HG03103 (cell line): ENCODE measurements around the gene TMIGD2.
"Not testable (repeated sequence)": the region's sequence is repeated elsewhere in the genome, so short reads cannot be mapped to it uniquely, and the experiment has no call there.

ENCODE experiments used
- ATAC-seq: cut with Tn5 transposase; IDR thresholded peaks from one replicate; pipeline ENCODE4 v1.9.1; 2021; ENCODE audit warnings: low read depth; ENCODE audit not compliant: unreplicated experiment

The TMIGD2 gene

GRCh38 chr19:4302243-4302640 is at the start of gene TMIGD2:
TSS of gene TMIGD2 (minus strand) at chr19:4302389. CDS start at chr19:4302385, 4 bp downstream.
- no peak for ATAC-seq

- no peak for ATAC-seq
These were observed 48.5 kb upstream of the TMIGD2 start for GRCh38 chr19:4350726-4351125.

GRCh38 chr19:4350111-4350510 is 47.9 kb upstream of the TMIGD2 start:
- no peak for ATAC-seq

- ATAC-seq = not testable (repeated sequence)
These were observed 47.0 kb upstream of the TMIGD2 start for GRCh38 chr19:4349225-4349624.

DNA sequence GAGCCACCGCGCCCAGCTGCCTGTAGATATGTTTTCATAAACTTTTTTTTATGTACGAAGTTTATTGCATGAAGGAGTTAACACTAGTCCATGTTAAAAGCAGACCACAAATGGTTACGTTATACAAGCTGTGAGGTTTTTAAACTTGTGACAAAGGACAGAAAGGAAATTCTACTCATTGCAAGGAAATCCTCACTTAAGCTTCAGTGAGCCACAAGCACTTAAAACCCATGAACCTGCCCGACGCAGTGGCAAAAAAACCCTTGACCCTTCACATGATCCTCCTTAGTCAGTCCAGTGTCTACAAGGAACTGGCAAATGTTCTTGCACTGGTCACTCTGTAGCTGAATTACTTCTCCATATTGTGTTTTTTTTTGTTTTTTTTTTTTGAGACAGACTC is 45.3 kb upstream of the TMIGD2 start:
- ATAC-seq = no peak

- no peak for ATAC-seq
These were observed 43.8 kb upstream of the TMIGD2 start for GRCh38 chr19:4346020-4346383.

- no peak for ATAC-seq
These were observed 43.3 kb upstream of the TMIGD2 start for GRCh38 chr19:4345342-4346019.

DNA sequence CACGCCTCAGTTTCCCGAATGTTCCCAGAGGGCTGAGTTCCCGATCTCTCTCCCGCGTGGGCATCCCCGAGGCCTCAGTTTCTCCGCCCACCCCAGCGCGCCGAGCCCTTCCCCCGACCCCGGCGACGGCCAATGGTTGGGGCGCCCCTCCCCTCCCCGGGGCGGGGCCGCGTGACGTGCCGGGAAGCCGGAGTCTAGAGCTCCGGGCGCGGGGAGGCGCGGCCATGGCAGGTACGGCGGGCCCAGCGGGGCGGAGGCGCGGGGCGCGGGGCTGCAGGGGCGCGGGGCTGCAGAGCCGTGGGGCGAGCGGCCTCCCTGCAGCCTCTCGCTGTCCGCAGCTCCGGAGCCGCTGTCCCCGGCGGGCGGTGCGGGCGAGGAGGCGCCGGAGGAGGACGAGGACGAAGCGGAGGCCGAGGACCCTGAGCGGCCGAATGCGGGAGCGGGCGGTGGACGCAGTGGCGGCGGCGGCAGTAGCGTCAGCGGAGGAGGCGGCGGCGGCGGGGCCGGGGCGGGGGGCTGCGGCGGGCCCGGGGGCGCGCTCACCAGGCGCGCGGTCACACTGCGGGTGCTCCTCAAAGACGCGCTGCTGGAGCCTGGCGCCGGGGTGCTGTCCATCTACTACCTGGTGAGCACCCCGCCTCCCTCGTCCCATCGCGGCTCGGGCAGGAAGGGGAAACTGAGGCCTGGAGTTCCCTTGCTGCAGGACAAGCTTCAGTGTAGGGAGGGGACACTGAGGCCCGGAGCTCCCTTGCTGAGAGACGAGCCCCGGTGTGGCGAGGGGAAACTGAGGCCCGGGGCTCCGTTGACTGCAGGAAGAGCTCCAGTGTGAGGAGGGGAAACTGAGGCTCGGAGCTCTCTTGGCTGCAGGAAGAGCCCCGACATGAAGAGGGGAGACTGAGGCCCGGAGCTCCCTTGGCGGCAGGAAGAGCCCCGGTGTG is 41.5 kb upstream of the TMIGD2 start, which contains the start of gene MPND:
TSS of gene MPND (plus strand) at position 193 of the 938 bp plus-strand sequence. CDS start at position 225, 32 bp downstream.
- ATAC-seq = peak; percentile 44

- ATAC-seq = peak; percentile 79
These were observed 40.6 kb upstream of the TMIGD2 start for GRCh38 chr19:4342615-4343369.

DNA sequence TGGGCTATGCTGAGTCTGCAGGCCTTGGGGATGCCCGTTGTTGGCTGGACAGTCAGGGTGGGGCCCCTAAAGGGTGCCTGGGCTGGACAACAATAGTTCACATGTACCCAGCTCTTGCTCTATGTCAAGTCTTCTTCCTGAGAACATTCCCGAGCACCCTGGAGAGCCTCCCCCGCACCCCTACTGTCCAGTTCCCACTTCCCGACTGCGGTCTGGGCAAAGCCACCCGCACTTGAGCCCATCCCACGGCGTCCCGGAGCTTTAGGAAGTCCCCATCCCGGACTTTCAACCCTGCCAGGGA is 40.1 kb upstream of the TMIGD2 start:
- no peak for ATAC-seq

DNA sequence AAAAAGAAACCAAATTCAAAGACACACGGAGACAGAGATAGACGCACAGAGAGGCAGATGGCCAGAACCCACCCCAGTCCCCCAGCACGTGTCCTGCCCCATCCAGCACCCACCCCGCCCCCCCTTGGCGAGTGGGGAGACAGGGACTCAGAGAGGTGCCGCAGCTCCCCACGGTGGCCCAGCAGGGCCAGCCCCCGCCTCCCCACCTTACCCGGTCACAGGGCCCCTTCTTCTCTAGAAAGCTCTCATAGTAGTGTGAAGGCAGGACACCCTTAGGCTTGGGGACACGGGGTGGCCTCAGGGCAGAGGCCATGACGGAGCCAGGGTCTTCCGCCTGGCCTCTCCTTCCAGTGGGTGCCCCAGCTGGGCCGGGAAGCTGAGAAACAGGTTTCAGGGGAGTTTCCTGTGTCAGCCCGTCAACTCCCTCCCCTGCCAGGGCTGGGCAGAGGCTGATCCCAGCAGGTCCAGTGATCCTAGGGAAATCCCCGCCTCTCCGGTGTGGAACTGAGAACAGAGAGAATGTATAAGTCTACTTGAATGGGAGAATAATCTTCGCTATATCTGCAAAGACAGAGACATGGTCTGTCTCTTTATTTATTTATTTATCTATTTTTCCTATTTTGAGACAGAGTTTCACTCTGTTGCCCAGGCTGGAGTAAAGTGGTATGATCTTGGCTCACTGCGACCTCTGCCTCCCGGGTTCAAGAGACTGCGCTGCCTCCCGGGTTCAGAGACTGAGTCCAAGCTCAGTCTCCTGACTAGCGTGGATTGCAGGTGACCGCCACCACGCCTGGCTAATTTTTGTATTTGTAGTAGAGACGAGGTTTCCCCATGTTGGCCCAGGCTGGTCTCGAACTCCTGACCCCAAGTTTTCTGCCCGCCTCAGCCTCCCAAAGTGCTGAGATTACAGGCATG is 36.5 kb upstream of the TMIGD2 start, which contains the start of gene STAP2:
TSS of gene STAP2 (minus strand) at position 387 of the 915 bp plus-strand sequence. CDS start at position 313, 74 bp downstream.
- ATAC-seq = no peak

DNA sequence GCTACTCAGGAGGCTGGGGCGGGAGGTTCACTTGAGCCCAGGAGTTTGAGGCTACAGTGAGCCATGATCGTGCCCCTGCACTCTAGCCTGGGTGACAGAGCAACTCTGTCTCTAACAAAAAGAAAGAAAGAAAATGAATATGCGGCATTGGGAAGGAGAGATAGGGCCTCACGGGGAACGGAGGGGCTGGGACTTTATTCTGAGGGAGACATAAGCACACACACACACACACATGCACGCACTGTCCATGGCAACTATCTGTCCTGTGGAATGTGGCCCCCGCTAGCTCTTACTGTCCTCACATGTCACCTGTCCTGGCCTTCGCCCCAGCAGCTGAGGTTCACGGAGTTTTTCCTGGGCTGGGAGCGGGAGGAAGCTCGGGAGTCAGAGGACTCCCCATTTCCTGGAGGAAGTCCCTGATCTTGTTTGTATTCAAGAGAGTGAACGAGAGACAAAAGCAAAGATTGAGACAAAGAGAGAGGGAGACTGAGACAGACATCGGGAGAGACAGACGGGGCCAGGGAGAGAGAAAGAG is 35.8 kb upstream of the TMIGD2 start:
- ATAC-seq = no peak

GRCh38 chr19:4334929-4335570 is 32.9 kb upstream of the TMIGD2 start:
- ATAC-seq = no peak

DNA sequence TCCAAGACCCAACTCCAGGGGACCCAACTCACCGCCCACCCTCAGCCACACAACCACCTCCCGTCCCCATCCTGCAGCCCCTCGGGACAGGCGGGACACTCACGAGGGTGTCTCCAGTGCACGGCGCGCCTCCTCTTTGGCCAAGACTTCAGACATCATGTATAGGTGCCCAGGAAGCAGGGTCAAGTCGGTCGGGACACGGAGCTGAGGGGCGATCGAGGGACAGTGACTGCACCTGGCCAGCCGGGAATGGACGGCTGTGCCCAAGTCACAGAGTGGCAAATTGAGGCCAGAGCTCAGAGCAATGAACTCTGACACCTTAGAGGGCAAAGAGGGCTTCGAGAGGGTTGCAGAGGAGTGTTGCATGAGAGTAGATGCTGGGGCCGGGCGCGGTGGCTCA is 27.7 kb upstream of the TMIGD2 start:
- ATAC-seq = no peak

DNA sequence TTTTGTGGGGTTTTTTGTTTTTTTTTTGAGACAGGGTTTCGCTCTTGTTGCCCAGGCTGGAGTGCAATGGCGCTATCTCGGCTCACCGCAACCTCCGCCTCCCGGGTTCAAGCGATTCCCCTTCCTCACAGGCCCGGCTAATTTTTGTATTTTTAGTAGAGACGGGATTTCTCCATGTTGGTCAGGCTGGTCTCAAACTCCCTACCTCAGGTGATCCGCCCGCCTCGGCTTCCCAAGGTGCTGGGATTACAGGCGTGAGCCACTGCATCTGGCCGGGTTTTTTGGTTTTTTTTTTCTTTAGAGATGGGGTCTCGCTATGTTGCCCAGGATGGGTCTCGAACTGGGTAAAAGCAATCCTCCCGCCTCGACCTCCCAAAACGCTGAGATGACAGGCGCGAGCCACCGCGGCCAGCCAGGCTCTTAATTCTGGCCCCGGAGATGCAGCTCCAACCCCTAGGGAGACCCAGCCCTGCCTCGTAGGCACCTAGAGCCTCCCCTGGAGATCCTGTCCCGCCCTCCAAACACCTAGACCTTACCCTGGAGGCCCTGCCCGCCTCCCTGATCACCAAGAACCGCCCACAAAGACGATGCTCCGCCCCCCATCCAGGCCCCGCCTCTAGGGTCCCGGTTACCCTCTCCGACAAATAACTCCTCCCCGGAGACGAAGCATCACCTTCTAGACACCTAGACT is 26.9 kb upstream of the TMIGD2 start:
- not testable (repeated sequence) for ATAC-seq

DNA sequence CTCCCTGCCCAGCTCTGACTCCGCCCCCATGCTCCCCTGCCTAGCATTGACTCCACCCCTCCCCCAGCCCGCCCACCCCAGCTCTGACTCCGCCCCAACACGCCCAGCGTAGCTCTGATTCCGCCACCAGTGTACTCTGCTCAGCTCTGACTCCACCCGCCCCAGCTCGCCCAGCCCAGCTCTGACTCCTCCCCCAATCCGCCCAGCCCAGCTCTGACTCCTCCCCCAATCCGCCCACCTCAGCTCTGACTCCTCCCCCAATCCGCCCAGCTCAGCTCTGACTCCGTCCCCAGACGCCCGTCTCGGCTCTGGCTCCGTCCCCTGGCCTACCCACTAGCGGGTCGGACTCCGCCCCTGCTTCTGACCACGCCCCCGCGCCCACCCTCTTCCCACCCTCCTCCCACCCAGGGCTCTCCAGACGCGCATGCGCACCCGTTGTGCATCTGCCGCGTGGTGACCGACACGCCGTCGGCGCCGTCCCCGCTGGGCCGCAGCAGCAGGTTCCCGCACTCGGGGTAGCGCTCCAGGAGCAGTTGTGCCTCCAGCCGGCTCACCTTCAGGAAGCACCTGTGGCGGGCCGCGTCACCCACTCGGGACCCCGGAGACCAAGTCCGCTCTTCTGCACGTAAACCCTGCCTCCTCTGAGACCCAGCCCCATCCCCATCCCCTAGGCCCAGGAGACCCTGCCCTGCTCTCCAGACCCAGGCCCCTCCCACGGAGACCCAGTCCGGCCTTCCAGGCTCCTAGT is 26.2 kb upstream of the TMIGD2 start:
- ATAC-seq = peak; percentile 75

DNA sequence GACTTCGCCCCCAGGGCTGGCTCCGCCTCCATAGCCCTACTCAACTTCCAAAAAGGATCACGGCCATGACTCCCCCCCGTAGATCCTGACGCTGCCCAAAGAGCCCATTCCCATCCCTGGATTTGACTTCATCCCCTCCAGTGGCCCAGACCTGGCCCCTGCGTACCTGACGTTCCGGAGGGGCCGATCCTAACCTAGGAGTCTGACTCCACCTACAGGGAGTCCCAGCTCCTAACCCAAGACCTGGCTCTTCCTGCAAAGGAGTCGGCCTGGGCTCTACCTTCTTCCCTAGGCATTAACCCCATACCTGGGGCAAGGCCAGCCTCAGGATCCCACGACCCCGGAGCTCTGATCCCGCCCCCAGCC is 25.7 kb upstream of the TMIGD2 start:
- no peak for ATAC-seq

DNA sequence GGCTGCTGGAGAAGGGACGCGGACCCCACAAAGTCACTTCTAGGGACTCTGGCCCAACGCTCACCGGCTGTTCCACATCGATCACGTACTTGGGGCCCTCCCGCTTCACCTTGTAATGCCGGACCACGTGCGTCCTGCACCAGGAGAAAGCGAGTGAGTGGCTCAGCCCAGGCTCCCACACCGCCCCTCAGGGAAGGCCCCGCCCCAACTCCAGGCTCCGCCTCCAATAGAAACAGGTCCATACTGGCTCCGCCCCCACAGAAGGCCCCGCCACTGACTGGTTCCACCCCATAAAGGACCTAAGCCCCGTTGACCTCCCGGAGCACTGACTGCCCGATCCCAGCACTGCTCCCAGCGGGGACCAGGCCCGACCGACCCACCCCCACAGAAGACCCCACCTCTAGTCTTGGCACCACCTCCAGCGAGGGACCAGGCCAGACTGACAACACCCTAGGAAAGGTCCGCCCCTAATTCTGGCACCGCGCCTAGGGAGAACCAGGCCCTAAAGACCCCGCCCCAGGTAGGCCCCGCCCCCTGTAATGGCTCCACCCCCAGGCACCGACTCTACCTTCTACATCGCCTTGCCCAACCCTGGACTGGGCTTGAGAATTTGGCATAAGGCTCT is 25.2 kb upstream of the TMIGD2 start:
- no peak for ATAC-seq
